Panc1 (cell line): ENCODE data around the gene SCAMP4. TPM values are rescaled to one million over a fixed set of nuclear protein-coding genes. Genes with fewer than 3 reads are reported as not detected.

Experiments
- ATAC-seq: fragments of 200-7000 bp; cut with Tn5 transposase; 2 replicates; pipeline ENCODE4 v1.9.1; 2020; ENCODE audit warnings: mild to moderate bottlenecking, moderate library complexity
- BruUV-seq: library from RNA; stranded (reverse); fragments of 400-500 nt; replicated peaks from 2 replicates; lab custom pipeline; 2021; lab: Mats Ljungman, UMichigan
- CTCF ChIA-PET: fragments of 300-600 bp; sonication (Branson Sonifier 250); formaldehyde crosslinking; loops from one replicate; lab custom pipeline; 2022; ENCODE audit warnings: antibody characterized with exemption; lab: Charles Lee
- POLR2A ChIA-PET: fragments of 300-600 bp; sonication (Branson Sonifier 250); formaldehyde crosslinking; loops from one replicate; lab custom pipeline; 2022; ENCODE audit warnings: antibody characterized with exemption; lab: Charles Lee
- DNase-seq: peaks from one replicate; pipeline ENCODE4 v3.0.0-alpha.2; 2010; ENCODE audit warnings: low read depth, low spot score
- H3K27ac ChIP-seq: 2 replicates; pipeline ENCODE4 v1.5.1; 2011; ENCODE audit warnings: mild to moderate bottlenecking, low read length, inconsistent platforms
- H3K27me3 ChIP-seq: fragments of 200-500 bp; sonication (Bioruptor generic); 2 replicates; pipeline ENCODE4 v1.6.0; 2014; ENCODE audit warnings: low read length, inconsistent platforms; ENCODE audit not compliant: control insufficient read depth, insufficient read depth
- H3K36me3 ChIP-seq: fragments of 200-500 bp; sonication (Bioruptor generic); 2 replicates; pipeline ENCODE4 v1.5.1; 2014; ENCODE audit warnings: inconsistent platforms, mild to moderate bottlenecking, low read length, moderate library complexity; ENCODE audit not compliant: control insufficient read depth, insufficient read depth
- H3K4me1 ChIP-seq: 2 replicates; pipeline ENCODE4 v1.5.1; 2011; ENCODE audit warnings: inconsistent platforms, mild to moderate bottlenecking, low read length, moderate library complexity; ENCODE audit not compliant: control insufficient read depth, insufficient read depth
- H3K4me3 ChIP-seq, 2 experiments: 2 replicates each; pipeline ENCODE4 v1.5.1; 2011 to 2012; ENCODE audit warnings: low read depth in 2 of 2, low read length in 2 of 2, mild to moderate bottlenecking in 2 of 2, inconsistent platforms in 1 of 2, moderate library complexity in 1 of 2
- H3K9me3 ChIP-seq: fragments of 200-500 bp; sonication (Bioruptor generic); 2 replicates; pipeline ENCODE4 v1.5.1; 2014; ENCODE audit warnings: low read depth, mild to moderate bottlenecking, inconsistent platforms, low read length, moderate library complexity; ENCODE audit not compliant: control insufficient read depth, insufficient read depth
- CTCF ChIP-seq: fragments of 450-650 bp; IDR thresholded peaks from 2 replicates; pipeline ENCODE4 v1.5.1; 2017; ENCODE audit warnings: mild to moderate bottlenecking
- POLR2AphosphoS5 ChIP-seq: IDR thresholded peaks from 2 replicates; pipeline ENCODE4 v1.6.1; 2012; ENCODE audit warnings: mild to moderate bottlenecking, low read depth, low read length, moderate library complexity
- REST ChIP-seq, 2 experiments: IDR thresholded peaks; 2 replicates each; pipeline ENCODE4 v1.6.1; 2011 to 2012; ENCODE audit warnings: low read depth in 2 of 2, control low read depth in 1 of 2, low read length in 1 of 2, mild to moderate bottlenecking in 1 of 2, moderate library complexity in 1 of 2; ENCODE audit not compliant: insufficient read depth in 1 of 2
- SIN3A ChIP-seq: IDR thresholded peaks from 2 replicates; pipeline ENCODE4 v1.6.1; 2012; ENCODE audit warnings: low read depth, mild to moderate bottlenecking, low read length, moderate library complexity, borderline replicate concordance; ENCODE audit not compliant: insufficient read depth
- TCF7L2 ChIP-seq: IDR thresholded peaks from 2 replicates; pipeline ENCODE4 v1.6.1; 2011; ENCODE audit warnings: mild to moderate bottlenecking, low read depth, low read length, inconsistent platforms
- in situ Hi-C: cut with HindIII; loops from 2 replicates; pipeline ENCODE4 v1.10.0; 2016; ENCODE audit warnings: low sequenced_read_pairs, low pct_unique_long_range_greater_than_20kb
- intact Hi-C: fragments of 100-400 bp; cut with micrococcal nuclease; formaldehyde crosslinking; loops from one replicate; pipeline ENCODE4 v1.10.0; 2022; ENCODE audit not compliant: unreplicated experiment
- total RNA-seq: library from RNA; stranded (reverse); gene quantifications from one replicate; pipeline ENCODE4 v1.2.1, GENCODE V29; 2021; ENCODE audit not compliant: unreplicated experiment

SCAMP4 gene
- total RNA-seq, 1 experiment from 2014 or later: 98.4 TPM

- no peak for ATAC-seq
- ChIA-PET POLR2A (no interaction called here), CTCF (no interaction called here)
- no peaks in the 10 kb centered on the region for H3K27me3 ChIP-seq
- intact Hi-C loops (no loop called here), in situ Hi-C loops (no loop called here)
- no peaks in the 10 kb centered on the region for H3K4me1 ChIP-seq
- TF ChIP-seq SIN3A (no peak), CTCF (no peak), POLR2AphosphoS5 (no peak), TCF7L2 (no peak), REST (IDR thresholded peaks at IDR 0.05; ENCODE audit: insufficient read depth in 1 of 2, low read depth in 2 of 2, low read length in 1 of 2) (no peak)
- DNase-seq: no peak
- no peaks in the 10 kb centered on the region for H3K36me3 ChIP-seq
- no peak overlapping the region for H3K27ac ChIP-seq
- BruUV-seq: no TSS peak
- no peak overlapping the region for H3K4me3 ChIP-seq
- no peaks in the 10 kb centered on the region for H3K9me3 ChIP-seq
Observed at GRCh38 chr19:1968279-1969175, 63.3 kb downstream of the SCAMP4 start.

GRCh38 chr19:1969176-1970002, 64.2 kb downstream of the SCAMP4 start:
- Histone ChIP-seq H3K4me1 (no peaks in the 10 kb centered on the region), H3K4me3 (no peak overlapping the region), H3K9me3 (no peaks in the 10 kb centered on the region), H3K36me3 (no peaks in the 10 kb centered on the region), H3K27me3 (no peaks in the 10 kb centered on the region), H3K27ac (no peak overlapping the region)
- intact Hi-C loops: no loop called here
- DNase-seq (no peak), ATAC-seq (no peak)
- no TSS peak for BruUV-seq
- POLR2A ChIA-PET: no interaction called here
- in situ Hi-C loops: no loop called here
- CTCF ChIA-PET: no interaction called here
- no peak for TF ChIP-seq CTCF
- TF ChIP-seq TCF7L2: no peak
- TF ChIP-seq SIN3A: no peak
- no peak for TF ChIP-seq POLR2AphosphoS5
